Measurements from ENCODE around the gene C19orf12.
"Not testable (repeated sequence)": the region's sequence is repeated elsewhere in the genome, so short reads cannot be mapped to it uniquely, and the experiment has no call there.

The C19orf12 gene

GRCh38 chr19:29677001-29677817 is 37.9 kb downstream of the C19orf12 start:
- no peak for DNase-seq (ENCODE audit: low read depth in 2 of 2, low spot score in 1 of 2)

DNA sequence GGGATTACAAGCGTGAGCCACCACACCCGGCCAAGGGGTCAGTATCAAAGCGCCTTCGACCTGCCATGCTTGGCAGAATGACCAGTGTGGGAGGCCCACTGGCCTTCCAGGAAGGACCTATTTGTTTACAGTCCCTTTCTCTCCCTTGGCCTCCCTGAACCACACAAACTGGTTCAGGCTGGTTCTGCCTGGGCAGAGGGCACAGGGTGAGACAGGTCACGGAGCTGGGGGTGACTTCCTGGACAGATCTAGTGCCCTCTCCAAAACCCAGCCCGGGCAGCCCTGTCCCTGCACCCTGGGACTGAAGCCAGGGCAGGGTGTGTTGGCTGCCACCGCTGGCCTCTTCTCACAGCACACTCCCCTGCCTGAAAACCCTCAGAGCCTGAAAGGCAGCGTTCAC is 38.5 kb downstream of the C19orf12 start:
- no peak for DNase-seq (ENCODE audit: low read depth in 2 of 2, low spot score in 1 of 2)

GRCh38 chr19:29675650-29676186 is 39.3 kb downstream of the C19orf12 start:
- no peak for DNase-seq (ENCODE audit: low read depth in 2 of 2, low spot score in 1 of 2)

DNA sequence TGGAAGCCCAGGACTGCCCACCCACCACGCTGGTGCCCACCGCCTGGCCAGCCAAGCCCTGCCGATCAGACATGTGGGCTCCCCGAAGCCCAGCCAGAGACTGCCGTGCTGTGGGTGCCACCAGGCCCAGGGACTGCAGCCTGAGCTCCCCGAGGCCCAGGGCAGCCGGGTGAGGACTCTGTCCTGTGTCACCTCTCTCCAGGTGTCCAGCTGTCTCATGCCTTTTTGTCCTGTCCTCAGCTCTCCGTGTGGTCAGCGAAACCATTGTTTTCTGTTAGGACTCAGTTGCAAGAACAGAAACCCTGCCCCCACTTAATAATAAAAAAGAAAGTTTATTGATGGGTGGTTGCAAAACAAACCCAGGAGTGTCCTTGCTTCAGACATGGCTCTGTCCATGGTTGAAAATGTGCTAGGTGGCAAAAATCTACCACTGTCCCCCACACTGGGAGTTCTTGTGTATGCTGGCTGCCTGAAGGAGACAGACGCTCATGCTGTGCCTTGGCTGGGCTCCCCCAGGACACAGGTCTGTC is 39.9 kb downstream of the C19orf12 start:
- no peak for DNase-seq (ENCODE audit: low read depth in 2 of 2, low spot score in 1 of 2)

DNA sequence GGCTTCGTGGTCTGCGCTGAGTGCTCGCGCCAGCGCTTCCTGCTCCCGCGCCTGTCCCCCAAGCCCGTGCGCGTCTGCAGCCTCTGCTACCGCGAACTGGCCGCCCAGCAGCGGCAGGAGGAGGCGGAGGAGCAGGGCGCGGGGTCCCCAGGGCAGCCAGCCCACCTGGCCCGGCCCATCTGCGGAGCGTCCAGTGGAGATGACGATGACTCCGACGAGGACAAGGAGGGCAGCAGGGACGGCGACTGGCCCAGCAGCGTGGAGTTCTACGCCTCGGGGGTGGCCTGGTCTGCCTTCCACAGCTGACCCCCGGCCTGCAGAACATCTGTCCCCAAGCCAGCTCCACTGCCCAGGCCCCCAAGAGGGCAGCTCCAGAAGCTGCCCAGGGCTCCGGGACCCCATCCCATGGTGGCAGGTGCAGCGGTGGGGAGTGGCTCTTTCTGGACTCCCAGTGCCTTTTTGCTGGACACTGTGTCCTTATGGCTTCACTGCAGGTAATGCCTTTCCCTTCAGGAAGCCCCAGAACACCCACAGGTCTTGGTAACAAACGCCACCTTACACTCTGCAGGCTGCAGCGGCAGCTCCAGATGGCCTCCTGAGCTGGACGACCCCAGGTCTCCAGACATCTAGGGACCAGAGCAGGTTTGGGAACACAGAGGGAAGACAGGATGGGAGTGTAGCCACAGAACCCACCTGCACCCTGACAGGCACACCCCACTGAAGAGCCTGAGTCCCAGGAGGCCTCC is 40.5 kb downstream of the C19orf12 start:
- DNase-seq (ENCODE audit: low read depth in 2 of 2, low spot score in 1 of 2): no peak

DNA sequence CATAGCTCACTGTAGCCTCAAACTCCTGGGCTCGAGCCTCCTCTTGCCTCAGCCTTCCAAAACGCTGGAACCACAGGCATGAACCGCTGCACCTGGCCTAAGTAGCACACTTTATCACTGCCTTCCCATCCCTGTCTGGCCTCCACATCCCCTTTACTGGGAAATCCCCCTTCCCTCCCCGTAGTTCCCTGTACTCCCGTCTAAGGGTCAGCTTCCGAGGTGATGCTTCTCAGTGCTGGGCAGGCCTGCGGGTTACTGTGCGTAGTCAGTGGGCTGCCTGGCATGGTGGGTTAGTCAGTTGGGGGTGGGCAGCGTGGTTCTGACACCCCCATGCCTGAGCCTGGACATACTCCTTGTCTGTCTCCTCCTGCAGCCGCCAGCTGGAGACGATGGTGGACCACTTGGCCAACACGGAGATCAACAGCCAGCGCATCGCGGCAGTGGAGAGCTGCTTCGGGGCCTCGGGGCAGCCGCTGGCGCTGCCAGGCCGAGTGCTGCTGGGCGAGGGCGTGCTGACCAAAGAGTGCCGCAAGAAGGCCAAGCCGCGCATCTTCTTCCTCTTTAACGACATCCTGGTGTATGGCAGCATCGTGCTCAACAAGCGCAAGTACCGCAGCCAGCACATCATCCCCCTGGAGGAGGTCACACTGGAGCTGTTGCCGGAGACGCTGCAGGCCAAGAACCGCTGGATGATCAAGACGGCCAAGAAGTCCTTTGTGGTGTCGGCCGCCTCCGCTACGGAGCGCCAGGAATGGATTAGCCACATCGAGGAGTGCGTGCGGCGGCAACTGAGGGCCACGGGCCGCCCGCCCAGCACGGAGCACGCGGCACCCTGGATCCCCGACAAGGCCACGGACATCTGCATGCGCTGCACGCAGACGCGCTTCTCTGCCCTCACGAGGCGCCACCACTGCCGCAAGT is 41.4 kb downstream of the C19orf12 start:
- no peak for DNase-seq (ENCODE audit: low read depth in 2 of 2, low spot score in 1 of 2)

DNA sequence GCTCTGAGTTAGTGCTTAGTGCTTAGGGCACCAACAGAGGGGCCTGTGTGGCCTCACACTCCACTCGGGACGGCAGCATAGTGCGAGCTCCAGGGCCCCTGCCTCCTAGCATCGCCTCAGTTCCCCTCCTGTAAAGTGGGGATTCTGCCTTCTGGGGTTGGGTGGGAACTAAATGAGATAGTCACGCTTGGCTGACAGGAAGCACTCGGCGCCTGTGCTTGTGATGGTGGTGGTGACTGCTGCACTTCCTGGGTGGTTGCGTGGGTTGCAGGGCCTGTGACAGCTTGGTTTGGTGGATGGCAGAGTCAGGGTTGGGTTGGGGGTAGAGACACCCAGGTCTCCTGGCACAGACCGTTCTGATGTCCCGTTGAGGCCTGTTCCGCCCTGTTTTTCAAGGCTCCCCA is 42.1 kb downstream of the C19orf12 start:
- DNase-seq (ENCODE audit: low read depth in 2 of 2, low spot score in 1 of 2): peak; percentile 73 to 82

- DNase-seq (ENCODE audit: low read depth in 2 of 2, low spot score in 1 of 2): no peak
These were observed 42.6 kb downstream of the C19orf12 start for GRCh38 chr19:29672319-29672932.

- DNase-seq (ENCODE audit: low read depth in 2 of 2, low spot score in 1 of 2): peak; percentile 69 to 85
These were observed 43.5 kb downstream of the C19orf12 start for GRCh38 chr19:29671393-29672160.

- not testable (repeated sequence) for DNase-seq (ENCODE audit: low read depth in 2 of 2, low spot score in 1 of 2)
These were observed 44.1 kb downstream of the C19orf12 start for GRCh38 chr19:29671026-29671392.

- DNase-seq (ENCODE audit: low read depth in 2 of 2, low spot score in 1 of 2): no peak
These were observed 44.8 kb downstream of the C19orf12 start for GRCh38 chr19:29670255-29670654.

- no peak for DNase-seq (ENCODE audit: low read depth in 2 of 2, low spot score in 1 of 2)
These were observed 46.1 kb downstream of the C19orf12 start for GRCh38 chr19:29668746-29669609.

- DNase-seq (ENCODE audit: low read depth in 2 of 2, low spot score in 1 of 2): no peak
These were observed 47.1 kb downstream of the C19orf12 start for GRCh38 chr19:29667901-29668341.

GRCh38 chr19:29667387-29667783 is 47.7 kb downstream of the C19orf12 start:
- no peak for DNase-seq (ENCODE audit: low read depth in 2 of 2, low spot score in 1 of 2)

DNA sequence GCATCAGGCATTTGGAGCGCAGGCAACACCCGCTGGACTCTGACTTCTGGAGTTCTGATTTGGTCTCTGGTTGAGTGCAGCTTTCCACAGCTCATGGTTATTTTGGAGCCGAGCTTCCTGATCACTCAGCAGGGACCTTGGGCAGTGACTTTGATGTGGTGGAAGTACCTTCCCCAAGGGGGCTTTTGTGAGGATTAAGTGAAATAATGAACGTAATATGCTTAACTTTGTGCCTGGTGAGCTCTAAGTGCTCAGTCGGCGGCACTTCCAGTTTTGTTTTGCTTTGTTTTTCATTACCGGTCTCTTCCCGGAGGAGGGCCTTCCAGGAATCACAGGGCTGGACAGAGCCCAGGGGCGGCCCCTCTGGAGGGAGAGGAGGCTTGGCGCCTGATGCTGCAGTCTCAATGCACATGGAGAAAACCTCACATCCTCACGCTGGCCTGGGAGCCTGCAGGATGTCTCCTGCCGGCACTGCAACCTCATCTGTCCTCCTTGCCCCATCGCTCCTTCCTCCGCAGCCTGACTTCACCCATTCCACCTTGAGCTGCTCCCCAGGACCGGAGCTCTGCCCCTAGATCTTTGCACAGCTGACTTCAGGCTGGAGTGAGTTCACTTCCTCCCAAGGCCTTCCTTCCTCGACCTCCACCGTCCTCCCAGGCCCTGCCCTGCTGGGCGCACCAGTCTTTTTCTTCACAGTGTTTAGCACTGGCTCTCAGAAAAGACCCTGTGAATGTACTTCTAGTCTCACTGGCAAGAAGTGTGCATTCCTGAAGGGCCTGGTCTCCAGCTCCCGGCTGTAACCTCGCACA is 48.3 kb downstream of the C19orf12 start:
- DNase-seq (ENCODE audit: low read depth in 2 of 2, low spot score in 1 of 2): no peak

DNA sequence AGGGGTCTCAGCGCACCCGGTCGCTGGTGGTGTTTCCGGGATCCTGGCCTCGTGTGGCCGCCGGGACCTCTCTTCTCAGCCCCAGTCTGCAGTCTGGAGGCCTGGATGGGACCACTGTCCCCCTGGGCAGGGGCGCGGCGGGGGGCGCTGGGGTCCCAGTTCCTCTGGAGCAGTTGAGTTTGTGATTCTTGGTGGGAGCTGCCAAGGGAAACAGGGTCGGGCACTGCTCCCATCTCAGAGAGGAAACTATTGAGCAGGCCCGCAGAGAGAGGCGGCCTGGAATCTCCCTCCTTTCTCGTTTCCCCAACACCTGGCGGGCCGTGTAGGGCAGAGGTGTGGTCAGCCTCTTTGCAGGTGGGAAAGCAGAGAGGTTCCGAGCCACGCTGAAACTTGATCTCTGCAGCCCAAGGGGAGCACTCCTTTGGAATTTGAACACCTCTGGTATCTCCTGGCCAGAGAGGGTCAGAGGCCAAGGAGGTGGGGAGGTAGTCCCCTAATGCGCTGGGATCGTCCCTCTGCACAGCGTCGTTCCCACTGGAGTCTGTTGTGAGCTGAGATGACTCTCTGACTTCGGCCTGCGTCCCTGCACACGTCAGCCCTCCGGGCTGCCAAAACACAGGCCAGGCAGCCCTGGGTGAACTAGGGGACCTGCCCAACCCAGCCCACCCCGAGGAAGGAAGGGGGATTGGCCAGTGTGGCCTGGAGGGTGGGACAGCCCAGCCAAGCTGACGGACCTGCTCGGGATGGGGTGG is 49.1 kb downstream of the C19orf12 start:
- no peak for DNase-seq (ENCODE audit: low read depth in 2 of 2, low spot score in 1 of 2)

GRCh38 chr19:29665215-29665825 is 49.7 kb downstream of the C19orf12 start, which contains the start of gene PLEKHF1:
Gene PLEKHF1, plus strand, starts transcription at chr19:29665461. Its CDS starts 8,379 bp downstream, at chr19:29673840.
- DNase-seq (ENCODE audit: low read depth in 2 of 2, low spot score in 1 of 2): peak; percentile 52 to 58

Measured in stimulated activated CD8-positive, alpha-beta memory T cell treated with anti-CD3 and anti-CD28 coated beads, Interleukin-4, amount 100 ng/mL, for 4 hours (primary cell).